Measurements from ENCODE around the gene INPP5E.

INPP5E gene

DNA sequence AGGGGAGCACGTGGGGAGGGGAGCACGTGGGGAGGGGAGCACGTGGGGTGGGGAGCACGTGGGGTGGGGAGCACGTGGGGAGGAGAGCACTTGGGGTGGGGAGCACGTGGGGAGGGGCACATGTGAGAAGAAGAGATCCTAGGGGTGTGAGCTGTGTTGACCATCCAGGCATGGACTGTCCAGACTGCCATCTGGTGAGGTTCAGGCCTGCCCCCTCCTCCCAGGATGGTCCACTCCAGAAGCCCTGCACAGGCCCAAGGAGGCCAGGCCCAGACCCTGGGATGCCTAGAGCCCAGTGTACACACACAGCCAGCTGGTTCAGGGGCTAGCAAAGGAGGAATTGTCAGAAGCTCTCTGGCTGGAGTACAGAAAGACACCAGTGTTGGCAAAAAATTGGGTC lies 42.0 kb downstream of the INPP5E start:
- no peak for DNase-seq (ENCODE audit: low read depth)
- no peak overlapping the region for H3K4me3 ChIP-seq (ENCODE audit: low read depth, low read length)
- TF ChIP-seq, protein P1, sequence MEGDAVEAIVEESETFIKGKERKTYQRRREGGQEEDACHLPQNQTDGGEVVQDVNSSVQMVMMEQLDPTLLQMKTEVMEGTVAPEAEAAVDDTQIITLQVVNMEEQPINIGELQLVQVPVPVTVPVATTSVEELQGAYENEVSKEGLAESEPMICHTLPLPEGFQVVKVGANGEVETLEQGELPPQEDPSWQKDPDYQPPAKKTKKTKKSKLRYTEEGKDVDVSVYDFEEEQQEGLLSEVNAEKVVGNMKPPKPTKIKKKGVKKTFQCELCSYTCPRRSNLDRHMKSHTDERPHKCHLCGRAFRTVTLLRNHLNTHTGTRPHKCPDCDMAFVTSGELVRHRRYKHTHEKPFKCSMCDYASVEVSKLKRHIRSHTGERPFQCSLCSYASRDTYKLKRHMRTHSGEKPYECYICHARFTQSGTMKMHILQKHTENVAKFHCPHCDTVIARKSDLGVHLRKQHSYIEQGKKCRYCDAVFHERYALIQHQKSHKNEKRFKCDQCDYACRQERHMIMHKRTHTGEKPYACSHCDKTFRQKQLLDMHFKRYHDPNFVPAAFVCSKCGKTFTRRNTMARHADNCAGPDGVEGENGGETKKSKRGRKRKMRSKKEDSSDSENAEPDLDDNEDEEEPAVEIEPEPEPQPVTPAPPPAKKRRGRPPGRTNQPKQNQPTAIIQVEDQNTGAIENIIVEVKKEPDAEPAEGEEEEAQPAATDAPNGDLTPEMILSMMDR (IDR thresholded peaks at IDR 0.05; ENCODE audit: control insufficient read depth, extremely low read depth, insufficient read depth), result no peak

DNA sequence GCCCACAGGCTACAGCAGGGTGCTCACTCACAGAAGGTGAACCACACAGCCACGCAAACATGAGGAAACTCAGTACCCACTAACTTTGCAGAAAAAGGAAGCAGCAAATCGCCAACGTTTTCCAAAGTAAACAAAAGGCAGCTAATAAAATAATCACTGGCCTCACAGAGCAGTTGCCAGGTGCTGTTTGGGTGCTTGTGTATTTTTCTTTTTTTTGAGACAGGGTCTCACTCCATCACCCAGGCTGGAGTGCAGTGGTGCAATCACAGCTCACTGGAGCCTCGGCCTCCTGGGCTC lies 43.5 kb downstream of the INPP5E start:
- peak; percentile 76 for DNase-seq (ENCODE audit: low read depth)
- TF ChIP-seq, protein P1 (IDR thresholded peaks at IDR 0.05; ENCODE audit: control insufficient read depth, extremely low read depth, insufficient read depth), result no peak

DNA sequence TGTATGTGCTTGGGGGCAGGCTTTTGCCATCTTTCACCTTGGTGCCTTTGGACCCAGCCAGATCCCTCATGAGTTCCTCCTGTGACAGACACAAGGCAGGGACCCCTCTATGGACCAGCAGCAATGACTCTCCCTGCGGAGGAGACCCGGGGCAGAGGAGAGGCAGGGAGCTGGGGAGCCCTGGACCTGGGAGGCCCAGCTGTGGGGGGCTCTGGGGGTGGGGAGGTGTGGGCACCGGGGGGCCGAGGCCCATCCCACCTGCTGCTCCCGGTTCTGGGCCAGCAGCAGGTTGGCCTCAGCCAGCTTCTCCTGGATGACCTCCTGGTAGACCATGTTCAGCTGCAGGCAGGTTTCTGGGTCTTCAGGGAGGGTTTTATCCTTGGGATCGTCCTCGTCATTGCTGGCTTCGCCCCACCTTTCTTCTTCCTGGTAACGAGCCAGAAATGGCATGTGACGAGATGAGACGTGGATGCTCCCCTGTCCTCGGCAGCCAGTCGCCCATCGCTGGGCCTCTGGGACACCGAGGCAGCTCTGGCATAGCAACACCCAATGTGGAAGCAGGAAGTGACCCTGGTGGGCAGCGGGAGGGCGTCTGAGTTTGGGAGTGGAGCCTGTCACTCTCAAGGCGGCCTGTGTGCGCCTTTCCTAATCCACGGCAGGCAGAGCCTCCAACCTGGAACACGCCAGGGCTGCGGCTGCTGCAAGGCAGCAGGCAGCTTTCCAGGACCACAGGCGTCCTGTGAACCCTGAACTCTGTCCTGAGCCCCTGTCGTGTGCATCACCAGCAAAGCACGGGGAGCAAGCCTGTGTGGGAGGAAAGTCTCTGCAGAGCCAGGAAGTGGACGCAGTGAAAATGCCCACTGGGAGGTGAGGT lies 44.1 kb downstream of the INPP5E start:
- H3K4me3 ChIP-seq (ENCODE audit: low read depth, low read length), result peak overlapping the region; percentile 40
- no peak for DNase-seq (ENCODE audit: low read depth)
- TF ChIP-seq, protein P1 (IDR thresholded peaks at IDR 0.05; ENCODE audit: control insufficient read depth, extremely low read depth, insufficient read depth), result no peak

More for the DNA sequence above, 43.5 kb downstream of the INPP5E start:
- H3K4me3 ChIP-seq (ENCODE audit: low read depth, low read length), result peak overlapping the region; percentile 40

DNA sequence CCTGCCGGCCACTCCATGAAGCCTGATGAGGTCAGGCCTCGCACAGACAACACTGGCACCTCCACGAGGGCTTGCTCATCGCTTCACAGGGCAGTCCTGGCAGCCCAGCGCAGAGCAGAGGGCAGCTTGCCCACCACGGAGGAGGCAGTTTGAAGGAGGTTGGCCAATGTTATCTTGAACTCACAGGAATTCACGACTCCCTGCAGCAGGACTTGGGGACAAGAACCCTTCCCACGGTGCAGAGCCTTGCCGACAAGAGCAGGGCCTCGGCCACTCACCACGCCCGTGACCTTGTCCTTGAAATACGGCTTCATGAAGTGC lies 44.7 kb downstream of the INPP5E start:
- no peak for DNase-seq (ENCODE audit: low read depth)
- H3K4me3 ChIP-seq (ENCODE audit: low read depth, low read length), result no peak overlapping the region
- TF ChIP-seq, protein P1 (IDR thresholded peaks at IDR 0.05; ENCODE audit: control insufficient read depth, extremely low read depth, insufficient read depth), result no peak

DNA sequence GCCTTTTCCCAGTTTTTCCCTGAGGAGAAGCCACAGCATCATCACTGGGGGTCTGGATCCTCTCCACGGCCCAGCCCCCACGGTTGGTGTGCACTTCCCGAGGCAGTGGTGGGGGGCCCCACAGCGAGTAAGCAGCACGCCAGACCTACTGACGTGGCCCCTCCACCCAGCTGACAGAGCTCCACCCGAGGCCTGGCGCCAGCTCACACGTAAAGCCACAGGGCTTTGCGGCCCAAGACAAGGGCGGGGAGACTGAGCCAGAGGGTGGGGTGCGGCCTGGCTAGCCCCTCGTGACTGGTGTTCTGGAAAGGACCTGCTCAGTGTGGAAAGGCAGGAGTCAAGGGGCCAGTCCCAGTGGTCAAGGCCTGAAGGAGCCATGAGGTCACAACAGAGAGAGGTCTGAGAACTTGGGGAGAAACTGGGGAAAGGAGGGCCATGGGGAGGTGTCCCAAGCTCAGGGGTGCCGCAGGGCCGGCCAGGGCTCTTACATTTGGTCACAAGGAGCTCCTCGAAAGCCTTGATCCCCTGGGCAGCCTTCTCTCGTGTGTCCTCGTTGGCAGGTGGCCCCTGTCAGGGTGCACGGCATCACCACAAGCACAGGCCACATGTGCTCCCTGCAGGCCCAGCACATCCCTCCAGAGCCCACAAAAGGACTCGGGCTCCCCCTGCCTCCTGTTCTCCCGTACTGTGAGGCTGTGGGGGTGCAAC lies 45.2 kb downstream of the INPP5E start:
- no peak for DNase-seq (ENCODE audit: low read depth)
- H3K4me3 ChIP-seq (ENCODE audit: low read depth, low read length), result no peak overlapping the region
- TF ChIP-seq, protein P1 (IDR thresholded peaks at IDR 0.05; ENCODE audit: control insufficient read depth, extremely low read depth, insufficient read depth), result no peak

DNA sequence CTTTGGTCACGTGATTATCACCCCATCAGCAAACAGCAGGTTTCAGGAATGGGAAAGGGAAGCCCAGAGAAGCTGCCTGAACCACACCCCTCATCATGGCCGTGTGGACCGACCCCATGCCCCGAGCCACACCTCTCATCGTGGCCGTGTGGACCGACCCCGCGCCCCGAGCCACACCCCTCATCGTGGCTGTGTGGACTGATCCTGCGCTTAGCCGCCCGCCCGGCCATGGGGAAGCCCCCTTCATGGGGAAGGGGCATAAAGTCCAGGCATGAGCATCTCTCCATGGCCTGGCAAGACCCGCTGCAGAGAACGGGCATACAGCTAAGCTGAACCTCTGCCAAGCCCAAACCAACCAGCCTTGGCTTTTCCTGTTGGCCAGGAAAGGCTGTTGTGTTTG lies 46.1 kb downstream of the INPP5E start:
- no peak overlapping the region for H3K4me3 ChIP-seq (ENCODE audit: low read depth, low read length)
- no peak for DNase-seq (ENCODE audit: low read depth)
- TF ChIP-seq, protein P1 (IDR thresholded peaks at IDR 0.05; ENCODE audit: control insufficient read depth, extremely low read depth, insufficient read depth), result no peak

All from LNCaP clone FGC (cell line).